Cardiac atrium fibroblast (primary cell): ENCODE results near the gene OR5M8. TPM values are rescaled to one million over a fixed set of nuclear protein-coding genes. Genes with fewer than 3 reads are reported as not detected.

Experiments used
- total RNA-seq: library from RNA; depleted of rRNA; stranded (reverse); fragments of >200 nt; gene quantifications from 2 replicates; pipeline ENCODE4 v1.2.3, GENCODE V29; 2015

The OR5M8 gene
- not detected in 2 replicates for total RNA-seq

GRCh38 chr11:56491270-56491669 is at the start of gene OR5M8:
Gene OR5M8 (minus strand): TSS chr11:56491370. CDS start chr11:56491370, 0 bp downstream.

GRCh38 chr11:56473252-56473651 is 17.9 kb downstream of the OR5M8 start, which contains the start of gene OR5M3:
Gene OR5M3 (minus strand): TSS chr11:56473352. CDS start chr11:56470497, 2,855 bp downstream.

Other genes with a start within 250 kb of the OR5M8 start
- not detected in 2 replicates for gene OR5T3, start 239.1 kb downstream of the OR5M8 start, total RNA-seq
- gene OR5T1, start 217.2 kb downstream of the OR5M8 start, total RNA-seq: not detected in 2 replicates
- gene OR8H1, start 199.1 kb downstream of the OR5M8 start, total RNA-seq: not detected in 2 replicates
- gene OR8K3, start 176.2 kb downstream of the OR5M8 start, total RNA-seq: not detected in 2 replicates
- gene OR8K1, start 145.3 kb downstream of the OR5M8 start, total RNA-seq: not detected in 2 replicates
- not detected in 2 replicates for gene OR8J1, start 137.1 kb downstream of the OR5M8 start, total RNA-seq
- not detected in 2 replicates for gene OR8U1, start 115.7 kb downstream of the OR5M8 start, total RNA-seq
- not detected in 2 replicates for gene OR5AL1, start 78.7 kb downstream of the OR5M8 start, total RNA-seq
- not detected in 2 replicates for gene OR5M3, start 18.0 kb downstream of the OR5M8 start, total RNA-seq
- not detected in 2 replicates for gene OR5M11, start 51.9 kb upstream of the OR5M8 start, total RNA-seq
- not detected in 2 replicates for gene OR5M10, start 86.4 kb upstream of the OR5M8 start, total RNA-seq
- gene OR5M1, start 123.5 kb upstream of the OR5M8 start, total RNA-seq: not detected in 2 replicates
- not detected in 2 replicates for gene OR5AP2, start 151.1 kb upstream of the OR5M8 start, total RNA-seq
- not detected in 2 replicates for gene OR5AR1, start 172.3 kb upstream of the OR5M8 start, total RNA-seq
- not detected in 2 replicates for gene OR9G1, start 207.7 kb upstream of the OR5M8 start, total RNA-seq